ENCODE measurements around the gene TMC5.
"Not testable (repeated sequence)": the region's sequence is repeated elsewhere in the genome, so short reads cannot be mapped to it uniquely, and the experiment has no call there.

The TMC5 gene

GRCh38 chr16:19410435-19411171, 7.1 kb upstream of the TMC5 start:
- DNase-seq = no peak

DNA sequence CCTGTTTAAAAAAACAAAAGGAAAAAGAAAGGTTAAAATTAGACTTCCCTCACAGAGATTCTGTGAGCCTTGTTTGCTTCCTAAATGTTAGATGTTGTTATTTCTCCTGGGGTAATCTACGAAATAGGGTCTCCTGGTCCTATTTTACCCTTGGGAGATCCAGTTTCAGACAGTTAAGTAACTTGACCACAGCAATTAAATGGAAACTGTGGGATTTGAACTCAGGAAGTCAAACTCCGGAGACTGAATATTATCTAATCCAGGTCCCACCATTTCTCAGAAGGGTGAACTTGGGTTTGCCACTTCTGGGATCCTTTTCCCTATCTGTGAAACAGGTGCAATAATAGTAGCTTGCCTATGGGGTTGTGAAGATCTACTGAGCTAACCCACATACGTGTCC, 6.4 kb upstream of the TMC5 start:
- DNase-seq = no peak

- not testable (repeated sequence) for DNase-seq
Observed at GRCh38 chr16:19412055-19412454, 5.6 kb upstream of the TMC5 start.

DNA sequence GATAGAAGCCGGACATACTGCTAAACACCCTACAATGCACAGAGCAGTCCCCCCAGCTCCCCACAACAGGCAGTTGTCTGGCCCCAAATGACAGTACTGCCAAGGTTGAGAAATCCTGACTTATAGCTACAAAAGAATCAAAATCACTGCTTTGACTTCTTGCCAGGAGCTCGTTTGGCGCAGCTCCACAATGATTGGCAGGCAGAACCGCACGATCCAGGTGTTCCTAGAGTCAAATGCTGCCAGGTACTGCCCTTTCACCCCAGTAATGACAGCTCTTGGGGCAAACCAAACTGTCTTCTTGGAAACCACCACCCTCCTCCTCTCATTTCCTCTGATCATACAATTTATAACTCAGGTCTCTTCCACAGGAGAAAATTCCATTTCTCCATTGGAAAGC, 2.2 kb upstream of the TMC5 start:
- no peak for DNase-seq

DNA sequence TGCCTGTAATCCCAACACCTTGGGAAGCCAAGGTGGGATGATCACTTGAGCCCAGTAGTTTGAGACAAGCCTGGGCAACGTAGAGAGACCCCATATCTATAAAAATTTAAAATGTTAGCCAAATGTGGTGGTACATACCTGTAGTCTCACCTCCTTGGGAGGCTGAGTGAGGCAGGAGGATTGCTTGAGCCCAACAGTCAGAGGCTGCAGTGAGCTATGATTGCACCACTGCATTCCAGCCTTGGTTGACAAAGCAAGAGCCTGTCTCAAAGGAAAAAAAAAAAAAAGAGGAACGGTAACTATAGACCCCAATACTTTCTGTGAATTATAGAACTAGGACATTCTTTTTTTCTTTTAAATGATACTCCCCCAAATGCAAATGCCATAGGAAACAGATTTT, 1.8 kb upstream of the TMC5 start:
- no peak for DNase-seq

GRCh38 chr16:19418200-19418599, 517 bp downstream of the TMC5 start:
- no peak for DNase-seq

DNA sequence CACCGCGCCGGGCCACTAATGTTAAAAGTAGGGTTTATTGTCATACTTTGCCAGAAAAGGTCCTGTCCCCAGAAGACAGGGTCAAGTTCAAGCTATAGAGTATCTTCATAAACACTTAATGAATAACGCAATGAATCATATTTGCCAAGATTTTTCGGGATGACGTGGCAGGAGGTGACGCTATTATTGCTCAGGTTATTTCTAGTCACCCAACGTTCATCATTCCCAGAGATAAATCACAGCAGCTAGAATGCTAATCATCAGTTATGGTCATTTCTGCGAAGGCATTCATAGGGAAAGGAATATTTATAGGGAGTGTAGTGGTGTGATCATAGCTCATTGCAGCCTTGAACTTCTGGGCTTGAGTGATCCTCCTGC, 2.0 kb downstream of the TMC5 start:
- no peak for DNase-seq

DNA sequence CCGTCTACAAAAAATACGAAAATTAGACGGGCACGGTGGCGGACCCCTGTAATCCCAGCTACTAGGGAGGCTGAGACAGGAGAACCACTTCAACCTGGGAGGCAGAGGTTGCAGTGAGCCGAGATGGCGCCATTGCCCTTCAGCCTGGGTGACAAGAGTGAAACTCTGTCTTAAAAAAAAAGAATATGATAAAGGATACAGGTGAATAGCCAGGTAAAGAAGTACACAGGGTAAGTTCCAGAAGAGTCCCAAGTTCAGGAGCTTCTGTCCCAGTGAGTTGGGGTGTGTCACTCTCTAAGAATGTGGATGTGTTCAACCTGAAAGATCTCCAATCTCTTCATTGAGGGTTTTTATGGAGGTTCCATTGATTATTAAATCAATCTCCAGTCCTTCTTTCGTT, 6.8 kb downstream of the TMC5 start:
- no peak for DNase-seq

GRCh38 chr16:19430345-19430744, 12.7 kb downstream of the TMC5 start:
- DNase-seq = no peak

DNA sequence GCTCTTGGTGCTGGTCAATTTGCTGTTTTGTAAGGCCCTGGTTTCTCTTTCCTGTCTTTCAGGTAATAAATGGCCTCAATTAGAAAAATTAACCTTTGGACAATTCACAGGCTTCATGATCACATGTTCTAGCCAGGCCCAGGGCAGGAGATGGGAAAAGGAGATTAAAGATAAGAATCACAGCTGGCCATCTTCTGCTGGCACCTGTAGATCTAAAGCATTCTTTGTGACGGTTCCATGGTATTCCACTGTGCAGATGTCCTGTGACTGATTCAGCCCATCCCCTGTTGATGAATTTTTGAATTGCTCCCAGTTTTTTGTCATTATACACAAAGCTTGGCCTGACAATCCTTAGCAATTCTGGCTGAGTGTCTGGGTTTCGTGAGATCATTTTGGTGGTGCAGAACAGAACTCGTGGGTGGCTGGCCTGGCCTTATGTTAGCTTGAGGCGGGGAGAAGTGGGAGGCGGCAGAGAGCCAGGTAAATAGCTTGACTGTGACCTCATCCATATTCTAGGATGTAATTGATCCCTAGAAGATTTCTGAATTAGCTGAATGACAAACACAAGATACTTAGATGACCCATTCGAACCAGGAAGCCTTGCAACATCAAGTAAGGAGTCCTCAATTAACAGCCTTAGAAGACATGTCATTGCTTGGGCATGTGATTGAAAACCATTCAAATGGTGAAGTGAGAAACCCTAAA, 14.1 kb downstream of the TMC5 start:
- DNase-seq = no peak

- DNase-seq = no peak
Observed at GRCh38 chr16:19432429-19432828, 14.7 kb downstream of the TMC5 start.

DNA sequence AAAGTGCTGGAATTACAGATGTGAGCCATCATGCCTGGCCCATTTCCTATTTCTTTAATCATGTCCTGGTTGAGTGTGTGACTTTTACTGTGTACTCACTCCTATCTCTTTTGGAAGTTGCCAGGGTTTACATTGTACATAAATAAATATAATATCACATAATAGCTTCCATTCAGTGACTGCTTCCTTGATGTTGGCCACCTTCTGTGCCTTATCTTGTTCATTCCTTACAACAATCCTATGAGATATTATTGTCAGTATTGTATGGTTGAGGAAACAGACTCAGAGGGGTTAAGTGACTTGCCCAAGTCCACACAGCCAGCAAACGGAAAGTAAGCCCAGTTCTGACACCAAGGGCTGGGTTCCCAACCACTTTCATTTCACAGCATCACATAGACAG, 16.9 kb downstream of the TMC5 start:
- no peak for DNase-seq

- DNase-seq = no peak
Observed at GRCh38 chr16:19436540-19436939, 18.9 kb downstream of the TMC5 start.

- no peak for DNase-seq
Observed at GRCh38 chr16:19437280-19437679, 19.6 kb downstream of the TMC5 start.

GRCh38 chr16:19438739-19439138, 21.1 kb downstream of the TMC5 start:
- DNase-seq = no peak

DNA sequence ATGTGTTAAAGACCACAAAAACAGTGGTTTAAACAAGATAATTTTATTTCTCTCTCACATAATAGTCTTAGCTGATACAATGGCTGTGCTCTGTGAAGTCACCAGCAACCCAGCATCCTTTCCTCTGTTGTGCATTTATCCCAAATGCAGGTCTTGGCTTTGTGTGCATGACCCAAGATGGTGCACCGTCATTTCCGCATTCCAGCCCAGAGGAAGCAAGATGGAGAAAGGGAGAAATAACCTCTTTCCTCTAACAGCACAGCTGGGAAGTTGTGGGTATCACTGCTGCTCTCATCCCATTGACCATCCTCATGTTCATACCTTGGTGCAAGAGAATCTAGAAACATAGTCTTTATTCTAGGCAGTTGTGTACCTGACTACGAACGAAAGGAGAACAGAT, 21.8 kb downstream of the TMC5 start:
- DNase-seq = no peak

DNA sequence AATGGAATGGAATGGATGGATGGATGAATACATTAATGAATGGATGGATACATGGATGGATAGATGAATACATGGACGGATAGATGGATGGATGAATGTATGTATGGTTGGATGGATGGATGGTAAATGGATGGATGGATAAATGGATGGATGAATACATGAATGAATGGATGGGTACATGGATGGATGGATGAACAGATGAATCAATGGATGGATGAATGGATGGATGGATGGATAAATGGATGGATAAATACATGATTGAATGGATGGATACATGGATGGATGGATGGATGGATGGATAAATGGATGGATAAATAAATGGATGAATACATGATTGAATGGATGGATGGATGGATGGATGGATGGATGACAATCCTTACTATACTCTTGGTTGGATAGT, 26.0 kb downstream of the TMC5 start:
- no peak for DNase-seq

DNA sequence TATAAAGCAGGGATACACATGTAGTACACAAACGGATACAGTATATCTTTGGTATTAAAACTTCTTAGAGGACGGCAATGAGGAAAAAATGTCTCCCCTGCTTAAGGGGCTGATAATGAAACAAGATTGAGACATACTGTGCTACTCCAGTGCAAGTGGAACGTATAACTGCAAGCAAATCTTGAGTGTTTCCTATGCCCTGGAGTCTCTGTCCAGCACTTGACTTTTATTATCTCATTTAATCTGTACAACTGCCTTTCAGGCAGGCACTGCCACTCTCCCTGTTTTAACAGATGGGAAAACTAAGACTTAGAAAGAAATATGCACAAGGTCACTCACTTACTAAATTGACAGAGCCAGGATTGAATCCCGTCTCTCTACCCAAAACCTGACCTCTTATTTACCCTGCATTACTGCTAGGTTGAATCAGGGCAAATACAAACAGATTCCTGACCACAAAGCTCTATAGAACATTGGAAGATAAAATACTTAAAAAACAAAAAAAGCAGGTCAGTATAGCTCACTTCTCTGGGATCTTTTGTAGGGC, 28.7 kb downstream of the TMC5 start:
- no peak for DNase-seq

- no peak for DNase-seq
Observed at GRCh38 chr16:19446886-19447285, 29.2 kb downstream of the TMC5 start.

GRCh38 chr16:19450186-19450585, 32.5 kb downstream of the TMC5 start:
- no peak for DNase-seq

DNA sequence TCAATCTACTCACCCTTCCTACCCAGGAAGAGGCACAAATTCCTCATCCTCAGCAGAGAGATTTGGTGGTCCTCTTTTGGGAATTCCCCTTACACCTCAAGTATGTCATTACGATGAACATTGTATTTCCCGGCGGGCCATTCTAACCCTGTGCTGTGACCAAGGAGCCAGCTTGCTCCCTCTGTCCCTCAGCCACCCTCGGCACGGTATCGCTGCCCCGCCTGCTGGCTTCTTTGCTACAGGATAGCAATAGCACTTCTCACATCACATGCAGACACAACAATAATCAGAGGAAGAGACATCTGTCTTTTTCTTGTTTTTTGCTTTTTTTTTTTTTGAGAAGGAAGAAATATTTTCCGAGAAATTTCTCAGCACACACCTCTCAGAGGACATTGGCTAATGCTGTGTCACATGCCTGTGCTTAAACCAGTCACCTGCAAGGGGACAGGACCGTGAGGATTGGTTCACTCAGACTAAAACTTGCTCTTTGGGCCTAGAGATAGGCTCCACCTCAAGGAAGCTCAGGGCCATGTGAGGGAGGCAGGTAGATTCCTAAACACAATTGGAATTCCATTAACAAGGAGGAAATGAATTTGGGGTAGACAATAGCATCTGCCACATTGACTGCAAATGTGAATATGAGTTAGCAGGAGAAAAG, 41.2 kb downstream of the TMC5 start:
- DNase-seq = no peak

- no peak for DNase-seq
Observed at GRCh38 chr16:19460397-19460796, 42.7 kb downstream of the TMC5 start.

GRCh38 chr16:19463468-19464315, 46.0 kb downstream of the TMC5 start:
- DNase-seq = no peak
